OCI-LY1 (cell line): Measurements from ENCODE around the gene GLRX5.

ENCODE experiments used
- H2AFZ ChIP-seq: fragments of 200-600 bp; sonication (generic), shearing (Covaris generic); 2 replicates; pipeline ENCODE4 v1.6.0; 2014; ENCODE audit warnings: antibody characterized with exemption, mild to moderate bottlenecking, low read length
- H3F3A ChIP-seq: fragments of 200-600 bp; sonication (generic), shearing (Covaris generic); 2 replicates; pipeline ENCODE4 v1.6.0; 2014; ENCODE audit warnings: mild to moderate bottlenecking, antibody characterized with exemption, low read length, moderate library complexity; ENCODE audit not compliant: insufficient read depth
- H3K27ac ChIP-seq: fragments of 200-600 bp; sonication (generic); 2 replicates; pipeline ENCODE4 v1.5.1; 2014; ENCODE audit warnings: low read length, mixed run types, mild to moderate bottlenecking, low read depth; ENCODE audit not compliant: poor library complexity, severe bottlenecking
- H3K27me3 ChIP-seq: fragments of 200-600 bp; sonication (generic); 2 replicates; pipeline ENCODE4 v1.6.0; 2014; ENCODE audit warnings: antibody characterized with exemption, mild to moderate bottlenecking, low read length, moderate library complexity; ENCODE audit not compliant: insufficient read depth
- H3K36me3 ChIP-seq: fragments of 200-600 bp; sonication (generic); 2 replicates; pipeline ENCODE4 v1.6.1; 2014; ENCODE audit warnings: mild to moderate bottlenecking, antibody characterized with exemption, low read length, moderate library complexity, mixed read lengths; ENCODE audit not compliant: insufficient read depth
- H3K4me1 ChIP-seq: fragments of 200-600 bp; sonication (generic); 2 replicates; pipeline ENCODE4 v1.5.1; 2014; ENCODE audit warnings: mild to moderate bottlenecking, low read length, moderate library complexity; ENCODE audit not compliant: insufficient read depth, severe bottlenecking
- H3K4me2 ChIP-seq: fragments of 200-600 bp; sonication (generic), shearing (Covaris generic); 2 replicates; pipeline ENCODE4 v1.6.1; 2014; ENCODE audit warnings: low read length
- H3K4me3 ChIP-seq: fragments of 200-600 bp; sonication (generic); 2 replicates; pipeline ENCODE4 v1.5.1; 2014; ENCODE audit warnings: low read length, low read depth, mild to moderate bottlenecking, mixed read lengths; ENCODE audit not compliant: poor library complexity, severe bottlenecking
- H3K79me2 ChIP-seq: fragments of 200-600 bp; shearing (Covaris generic); 2 replicates; pipeline ENCODE4 v1.6.1; 2016; ENCODE audit warnings: mixed run types, low read length, mixed read lengths; ENCODE audit not compliant: insufficient read depth
- H3K9ac ChIP-seq: fragments of 200-600 bp; sonication (generic), shearing (Covaris generic); 2 replicates; pipeline ENCODE4 v1.6.1; 2014; ENCODE audit warnings: mild to moderate bottlenecking, low read length, mixed read lengths
- H3K9me2 ChIP-seq: fragments of 200-600 bp; sonication (generic), shearing (Covaris generic); 2 replicates; pipeline ENCODE4 v1.6.1; 2014; ENCODE audit warnings: low read depth, mild to moderate bottlenecking, low read length, mixed read lengths
- H3K9me3 ChIP-seq: fragments of 200-600 bp; shearing (Covaris generic); 2 replicates; pipeline ENCODE4 v1.6.1; 2014; ENCODE audit warnings: low read length, mixed read lengths
- H4K20me1 ChIP-seq: fragments of 200-600 bp; sonication (generic), shearing (Covaris generic); 2 replicates; pipeline ENCODE4 v1.6.0; 2016; ENCODE audit warnings: mild to moderate bottlenecking, low read length; ENCODE audit not compliant: insufficient read depth
- CTCF ChIP-seq: fragments of 200-600 bp; sonication (generic), shearing (Covaris generic); IDR thresholded peaks from 2 replicates; pipeline ENCODE4 v1.5.1; 2017; ENCODE audit warnings: mild to moderate bottlenecking, antibody characterized with exemption, low read length, moderate library complexity, mixed read lengths
- EZH2 ChIP-seq: fragments of 200-600 bp; sonication (generic), shearing (Covaris generic); IDR thresholded peaks from 2 replicates; pipeline ENCODE4 v1.8.0; 2017; ENCODE audit warnings: borderline replicate concordance, mixed run types, mild to moderate bottlenecking, antibody characterized with exemption, low read length, moderate library complexity, mixed read lengths

GLRX5 gene

GRCh38 chr14:95547626-95548327, 12.9 kb downstream of the GLRX5 start:
- H3K27me3 ChIP-seq, result no peaks in the 10 kb centered on the region
- H3K4me1 ChIP-seq, result no peaks in the 10 kb centered on the region
- peaks cover 3% of the 10 kb centered on the region; the same call in 1 of the 2 replicates for H3K79me2 ChIP-seq
- H3K9ac ChIP-seq, result no peak overlapping the region
- no peaks in the 10 kb centered on the region for H4K20me1 ChIP-seq
- H2AFZ ChIP-seq, result no peak overlapping the region
- no peak overlapping the region for H3K4me2 ChIP-seq
- H3K9me2 ChIP-seq, result no peaks in the 10 kb centered on the region
- no peak for TF ChIP-seq EZH2
- TF ChIP-seq CTCF, result no peak
- no peak overlapping the region for H3K27ac ChIP-seq
- no peaks in the 10 kb centered on the region for H3K9me3 ChIP-seq
- H3F3A ChIP-seq, result no peaks in the 10 kb centered on the region
- peaks cover 15% of the 10 kb centered on the region; the same call in 1 of the 2 replicates for H3K36me3 ChIP-seq
- H3K4me3 ChIP-seq, result no peak overlapping the region

GRCh38 chr14:95548328-95548929, 13.6 kb downstream of the GLRX5 start:
- no peak overlapping the region for H2AFZ ChIP-seq
- no peak overlapping the region for H3K27ac ChIP-seq
- no peaks in the 10 kb centered on the region for H3K9me2 ChIP-seq
- TF ChIP-seq CTCF (no peak), EZH2 (no peak)
- H3K4me3 ChIP-seq, result no peak overlapping the region
- H3K4me1 ChIP-seq, result no peaks in the 10 kb centered on the region
- no peaks in the 10 kb centered on the region for H3K9me3 ChIP-seq
- no peak overlapping the region for H3K9ac ChIP-seq
- H3K36me3 ChIP-seq, result peaks cover 15% of the 10 kb centered on the region; the same call in 1 of the 2 replicates
- H3K4me2 ChIP-seq, result no peak overlapping the region
- H3K27me3 ChIP-seq, result no peaks in the 10 kb centered on the region
- H3F3A ChIP-seq, result no peaks in the 10 kb centered on the region
- no peaks in the 10 kb centered on the region for H3K79me2 ChIP-seq
- H4K20me1 ChIP-seq, result no peaks in the 10 kb centered on the region

- Histone ChIP-seq H3K9me3 (no peaks in the 10 kb centered on the region), H3K9me2 (no peaks in the 10 kb centered on the region), H3K27ac (no peak overlapping the region), H3F3A (no peaks in the 10 kb centered on the region), H3K27me3 (no peaks in the 10 kb centered on the region), H4K20me1 (no peaks in the 10 kb centered on the region), H3K4me1 (no peaks in the 10 kb centered on the region), H3K9ac (no peak overlapping the region), H2AFZ (no peak overlapping the region), H3K79me2 (no peaks in the 10 kb centered on the region), H3K4me3 (no peak overlapping the region), H3K36me3 (0 out of 2 replicates have a peak, but pooled peaks cover 4% of the 10 kb centered on the region), H3K4me2 (no peak overlapping the region)
- TF ChIP-seq EZH2 (no peak), CTCF (no peak)
Observed at GRCh38 chr14:95549656-95550585, 15.1 kb downstream of the GLRX5 start.
